ENCODE data around the gene MOCS3. TPM values are rescaled to one million over a fixed set of nuclear protein-coding genes. Genes with fewer than 3 reads are reported as not detected.

Gene MOCS3
- total RNA-seq, 1 experiment from 2014 or later = 6.4 TPM

DNA sequence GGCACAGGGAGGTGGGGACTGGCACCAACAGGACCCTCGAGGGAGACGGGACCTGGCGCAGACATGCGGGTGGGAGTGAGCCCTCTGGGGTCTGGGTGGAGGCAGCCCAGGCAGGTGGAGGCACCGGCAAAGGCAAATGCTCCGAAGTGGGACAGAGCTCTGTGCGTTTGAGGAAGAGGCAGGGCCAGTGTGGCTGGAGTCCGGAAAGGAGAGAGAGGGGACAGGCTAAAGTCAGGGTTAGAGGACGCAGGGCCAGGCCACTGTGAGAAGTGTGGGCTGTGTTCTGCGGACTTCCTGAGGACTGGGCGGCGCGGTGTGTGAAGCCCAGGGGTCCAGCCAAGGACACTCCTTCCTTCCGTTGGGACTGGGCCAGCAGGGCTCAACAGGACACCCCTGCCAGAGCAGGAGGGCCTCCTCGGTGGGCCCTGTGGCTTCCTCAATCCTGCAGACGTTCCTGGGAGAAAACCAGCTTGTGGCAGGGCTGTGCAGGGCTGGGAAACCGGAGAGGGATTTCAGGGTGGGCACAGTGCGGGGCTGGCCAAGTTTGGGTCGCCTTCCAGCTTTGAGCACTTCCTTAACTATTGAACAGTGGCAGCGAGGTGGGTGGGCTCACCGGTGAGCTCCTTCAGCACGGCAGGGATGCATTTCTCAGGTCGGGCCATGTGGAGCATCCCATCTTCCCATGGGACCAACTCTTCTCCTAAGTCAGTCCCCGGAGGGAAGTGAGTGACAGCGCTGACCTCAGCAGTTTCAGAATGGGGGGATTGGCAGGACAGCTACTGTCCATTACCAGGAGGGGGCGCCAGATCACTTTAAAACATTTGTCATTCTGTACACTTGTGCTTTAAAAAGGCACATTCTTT is 22.5 kb downstream of the MOCS3 start:
- DNase-seq (ENCODE audit: low spot score) = peak; percentile 53

DNA sequence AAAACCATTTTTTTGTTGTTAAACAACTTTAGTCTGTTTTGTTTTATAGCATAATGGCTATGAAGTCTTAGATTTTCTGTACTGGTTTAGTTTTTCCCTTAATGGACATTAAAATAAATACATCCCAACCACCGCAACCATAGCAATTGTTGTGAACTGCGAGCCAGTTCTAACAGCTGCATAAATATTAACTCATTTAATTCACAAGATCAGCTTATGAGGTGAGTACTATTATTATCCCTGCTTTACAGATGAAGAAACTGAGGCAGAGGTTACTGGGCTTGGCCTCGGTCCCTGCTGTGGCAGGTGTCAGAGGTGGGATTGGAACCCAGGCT is 23.1 kb downstream of the MOCS3 start:
- no peak for DNase-seq (ENCODE audit: low spot score)

DNA sequence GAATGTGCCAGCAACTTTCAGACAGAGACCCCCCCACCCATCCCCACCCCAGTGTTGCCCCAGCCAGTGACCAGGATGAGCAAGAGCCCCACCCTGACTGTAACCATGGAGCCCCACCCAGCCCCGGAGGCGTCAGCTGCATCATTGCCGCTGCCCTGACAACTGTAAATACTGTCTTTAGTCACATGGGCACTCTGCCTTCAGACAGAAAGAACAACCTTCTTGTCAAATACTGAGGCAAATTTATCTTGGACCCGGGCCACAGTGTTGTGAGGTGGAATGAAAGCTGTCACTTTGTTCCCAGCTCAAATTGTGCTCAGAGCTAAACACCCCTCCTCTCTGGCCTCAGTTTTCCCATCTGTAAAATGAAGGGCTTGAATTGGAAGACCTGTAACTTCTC is 23.7 kb downstream of the MOCS3 start:
- no peak for DNase-seq (ENCODE audit: low spot score)

DNA sequence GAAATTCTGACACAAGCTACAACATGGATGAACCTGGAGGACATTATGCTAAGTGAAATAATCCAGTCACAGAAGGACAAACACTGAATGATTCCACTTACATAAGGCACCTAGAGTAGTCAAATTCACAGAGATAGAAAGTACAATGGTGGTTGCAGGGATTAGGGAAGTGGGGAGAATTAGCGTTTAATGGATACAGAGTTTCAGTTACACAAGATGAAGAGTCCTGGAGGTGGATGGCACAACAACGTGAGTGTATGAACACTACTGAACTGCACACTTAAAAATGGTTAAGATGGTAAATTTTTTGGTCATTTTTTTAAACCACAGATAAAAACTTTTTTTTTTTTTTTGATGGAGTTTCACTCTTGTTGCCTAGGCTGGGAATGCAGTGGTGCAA is 24.7 kb downstream of the MOCS3 start:
- DNase-seq (ENCODE audit: low spot score) = no peak

DNA sequence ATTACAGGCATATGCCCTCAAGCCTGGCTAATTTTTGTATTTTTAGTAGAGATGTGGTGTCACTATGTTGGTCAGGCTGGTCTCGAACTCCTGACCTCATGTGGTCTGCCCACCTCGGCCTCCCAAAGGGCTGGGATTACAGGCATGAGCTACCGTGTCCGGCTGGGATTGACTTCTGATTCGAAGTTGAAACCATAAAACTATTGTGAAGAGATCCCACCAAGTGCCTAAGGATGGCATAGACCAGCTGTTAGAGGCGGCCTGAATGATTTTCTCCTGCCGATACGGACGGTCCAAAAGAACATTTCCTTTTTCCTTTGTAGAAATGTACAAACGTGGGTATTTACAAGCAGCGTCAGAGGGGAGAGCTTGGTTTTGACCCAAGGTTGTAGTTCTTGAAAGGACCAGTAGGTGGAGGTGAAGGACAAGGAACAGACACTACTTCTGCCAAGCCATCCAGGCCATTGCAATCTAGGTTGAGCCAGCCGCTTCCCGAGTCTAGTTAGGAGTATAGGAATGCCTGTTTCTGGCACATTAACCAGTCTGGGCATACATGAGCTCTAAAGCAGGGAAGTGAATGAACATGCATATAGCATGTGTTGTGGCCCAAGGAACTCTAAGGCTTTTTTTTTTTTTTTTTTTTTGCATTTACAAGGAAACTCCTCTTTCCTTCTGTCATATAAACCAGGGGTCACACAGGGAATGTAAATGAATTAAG is 29.0 kb downstream of the MOCS3 start:
- DNase-seq (ENCODE audit: low spot score) = peak; percentile 82

DNA sequence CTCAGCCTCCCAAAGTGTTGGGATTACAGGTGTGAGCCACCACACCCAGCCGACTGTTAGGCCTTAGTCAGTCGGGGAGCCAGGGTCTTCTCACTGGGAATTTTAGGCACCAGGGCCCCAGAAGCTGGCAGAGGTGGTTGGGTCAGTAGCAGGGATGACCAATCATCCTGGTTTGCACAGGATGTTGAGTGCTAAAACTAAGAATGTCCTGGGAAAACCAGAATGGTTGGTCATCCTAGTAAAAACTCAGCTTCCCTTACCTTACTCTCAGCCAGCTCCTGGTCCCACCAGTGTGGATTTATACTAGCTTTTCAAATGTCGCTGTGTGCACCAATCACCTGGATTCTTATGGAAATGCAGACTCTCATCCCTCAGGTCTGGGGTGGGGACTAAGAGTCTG is 32.5 kb downstream of the MOCS3 start:
- no peak for DNase-seq (ENCODE audit: low spot score)

DNA sequence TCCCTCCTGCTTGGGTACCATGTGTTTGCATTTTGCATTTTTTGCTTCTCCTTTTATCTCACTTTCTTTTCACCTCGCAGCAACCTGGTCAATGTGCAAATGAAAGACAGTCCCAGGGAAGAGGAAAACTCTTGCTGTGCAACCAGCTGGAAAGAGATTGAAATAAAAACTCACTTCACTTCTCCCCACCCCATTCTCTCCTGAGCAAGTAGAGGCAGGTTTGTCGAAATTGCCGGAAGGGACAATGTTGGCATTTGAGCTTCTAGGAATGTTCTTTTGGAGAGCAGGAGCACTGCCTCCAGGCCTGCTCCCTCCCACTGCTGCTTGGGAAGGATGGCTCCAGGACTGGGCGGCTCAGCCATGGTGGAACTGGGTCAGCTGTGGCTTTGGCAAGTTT is 33.7 kb downstream of the MOCS3 start:
- no peak for DNase-seq (ENCODE audit: low spot score)

DNA sequence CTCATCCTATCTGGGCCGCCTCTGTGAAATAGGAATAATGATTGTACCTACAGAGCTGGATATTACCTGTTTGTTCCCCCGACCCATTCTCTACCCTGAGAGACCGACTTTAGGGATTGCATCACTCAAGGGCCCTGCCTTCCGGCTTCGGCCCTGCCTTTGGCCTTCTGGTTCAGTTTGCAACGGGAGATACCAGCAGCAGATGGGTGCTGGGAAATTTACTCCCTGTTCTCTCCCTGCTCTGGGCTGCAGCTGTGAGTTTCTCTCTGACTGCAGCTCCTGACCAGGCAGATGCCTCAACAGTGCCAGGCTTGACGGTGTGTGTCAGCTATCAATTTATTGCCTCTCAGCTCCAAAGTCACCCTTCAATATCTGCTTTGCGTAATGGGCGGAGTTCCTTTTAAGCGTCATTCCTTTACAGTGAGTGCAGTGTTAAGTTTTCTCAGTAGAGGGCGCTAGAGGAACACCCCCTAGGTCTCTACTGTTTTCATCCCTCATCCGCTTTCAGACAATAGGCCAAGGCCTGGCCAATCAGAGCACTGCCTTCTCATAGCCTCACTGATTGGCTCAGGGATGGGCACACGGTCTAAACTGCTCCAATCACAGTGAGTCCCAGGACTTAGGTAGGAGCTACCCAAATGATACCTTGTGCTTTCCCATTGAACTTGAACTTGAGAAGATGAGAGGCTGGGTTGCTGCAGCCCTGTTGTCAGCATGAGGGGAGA is 34.3 kb downstream of the MOCS3 start:
- DNase-seq (ENCODE audit: low spot score) = peak; percentile 96

DNA sequence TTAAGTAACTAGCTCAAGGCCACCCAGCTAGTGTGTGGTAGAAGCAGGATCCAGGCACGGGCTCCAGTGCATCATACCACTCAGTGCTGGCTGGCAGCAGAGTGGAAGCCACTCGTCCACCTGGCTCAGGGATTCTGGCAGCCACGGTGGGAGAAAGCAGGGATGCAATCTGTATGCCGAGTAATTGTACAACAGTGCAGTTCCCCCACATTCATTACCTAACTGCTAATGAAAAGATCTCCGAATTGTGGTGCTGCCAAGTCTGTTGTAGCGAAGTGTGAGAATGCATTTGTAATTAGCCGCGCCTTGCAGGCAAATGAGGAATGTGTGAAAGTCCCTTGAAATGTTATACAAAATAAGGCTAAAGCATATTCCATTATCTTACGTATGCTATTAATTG is 35.3 kb downstream of the MOCS3 start:
- no peak for DNase-seq (ENCODE audit: low spot score)

DNA sequence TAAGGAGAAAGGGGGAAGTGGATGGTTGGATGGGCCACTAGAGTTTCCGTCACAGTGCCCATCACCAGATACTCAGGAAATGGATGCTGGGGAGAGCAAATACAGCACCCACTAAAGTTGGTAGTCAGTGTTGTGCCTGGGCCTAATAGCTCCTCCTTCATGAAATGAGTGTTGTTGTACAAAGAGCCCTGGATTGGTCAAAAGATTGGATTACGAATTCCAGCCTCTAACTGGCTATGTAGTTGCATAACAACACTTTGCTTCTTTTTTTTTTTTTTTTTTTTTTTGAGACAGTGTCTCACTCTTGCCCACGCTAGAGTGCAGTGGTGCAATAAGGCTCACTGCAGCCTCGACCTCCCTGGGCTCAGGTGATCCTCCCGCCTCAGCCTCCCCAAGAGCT is 36.9 kb downstream of the MOCS3 start:
- DNase-seq (ENCODE audit: low spot score) = no peak

DNA sequence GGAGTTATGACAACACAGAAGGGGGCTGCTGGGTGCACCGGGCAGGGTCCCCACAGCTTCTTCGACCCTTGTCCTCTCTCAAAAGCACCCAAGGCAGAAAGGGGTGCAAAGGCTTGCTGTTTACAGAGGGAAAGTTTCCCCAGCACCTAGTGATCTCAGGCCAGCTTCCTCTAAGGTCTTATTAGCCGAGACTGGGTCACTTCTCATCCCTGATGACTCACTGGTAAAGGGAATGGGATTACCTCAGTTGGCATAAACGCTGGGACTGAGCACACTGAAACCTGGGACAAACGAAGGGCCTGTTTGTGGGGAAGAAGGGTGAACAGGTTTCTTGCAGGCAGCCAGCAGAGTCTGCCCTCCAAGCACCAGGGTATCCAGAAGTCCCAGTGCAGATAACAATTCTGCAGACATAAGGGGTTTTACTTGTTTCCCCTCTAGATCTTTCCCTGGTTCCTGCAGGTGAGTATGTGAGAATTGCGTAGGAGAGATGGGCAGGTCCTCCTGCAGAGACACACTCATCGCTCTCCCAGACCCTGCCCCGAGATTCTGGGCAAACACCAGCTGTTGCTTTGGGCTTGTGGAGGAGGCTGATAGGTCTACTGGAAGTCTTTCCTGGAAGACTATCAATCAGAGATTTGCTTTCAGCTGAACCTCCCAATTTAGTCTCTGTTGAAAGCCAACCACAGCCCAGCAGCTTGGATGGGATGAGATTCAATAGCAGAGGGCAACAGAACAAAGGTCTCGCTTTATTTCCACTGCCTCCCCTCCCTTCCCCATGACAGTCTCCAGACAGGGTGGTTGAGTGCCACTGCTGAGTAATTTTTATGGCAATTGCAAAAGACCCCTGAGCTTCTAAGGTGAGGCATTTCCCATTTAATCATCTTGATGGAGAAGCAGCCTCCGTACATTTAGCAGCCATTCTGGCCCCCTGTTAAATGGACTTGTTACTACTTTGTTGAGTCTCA is 38.6 kb downstream of the MOCS3 start:
- DNase-seq (ENCODE audit: low spot score) = no peak

DNA sequence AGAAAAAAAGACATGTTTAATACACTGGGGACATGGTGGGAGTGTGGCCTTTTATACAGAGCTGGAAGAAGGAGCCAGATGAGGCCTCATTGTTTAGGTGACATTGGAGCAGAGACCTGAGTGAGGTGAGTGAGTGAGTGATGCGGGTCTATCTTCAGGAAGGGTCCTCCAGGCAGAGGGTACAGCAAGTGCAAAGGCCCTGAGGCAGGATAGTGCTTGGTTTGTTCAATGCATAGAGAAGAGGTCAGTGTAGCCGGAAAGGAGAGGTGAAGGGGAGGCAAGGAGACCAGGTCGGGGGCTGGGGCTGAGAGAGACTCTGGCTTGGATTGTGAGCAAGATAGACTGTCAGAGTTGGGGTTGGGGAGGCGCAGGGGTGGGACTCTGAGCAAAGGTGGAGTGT is 40.7 kb downstream of the MOCS3 start:
- no peak for DNase-seq (ENCODE audit: low spot score)

DNA sequence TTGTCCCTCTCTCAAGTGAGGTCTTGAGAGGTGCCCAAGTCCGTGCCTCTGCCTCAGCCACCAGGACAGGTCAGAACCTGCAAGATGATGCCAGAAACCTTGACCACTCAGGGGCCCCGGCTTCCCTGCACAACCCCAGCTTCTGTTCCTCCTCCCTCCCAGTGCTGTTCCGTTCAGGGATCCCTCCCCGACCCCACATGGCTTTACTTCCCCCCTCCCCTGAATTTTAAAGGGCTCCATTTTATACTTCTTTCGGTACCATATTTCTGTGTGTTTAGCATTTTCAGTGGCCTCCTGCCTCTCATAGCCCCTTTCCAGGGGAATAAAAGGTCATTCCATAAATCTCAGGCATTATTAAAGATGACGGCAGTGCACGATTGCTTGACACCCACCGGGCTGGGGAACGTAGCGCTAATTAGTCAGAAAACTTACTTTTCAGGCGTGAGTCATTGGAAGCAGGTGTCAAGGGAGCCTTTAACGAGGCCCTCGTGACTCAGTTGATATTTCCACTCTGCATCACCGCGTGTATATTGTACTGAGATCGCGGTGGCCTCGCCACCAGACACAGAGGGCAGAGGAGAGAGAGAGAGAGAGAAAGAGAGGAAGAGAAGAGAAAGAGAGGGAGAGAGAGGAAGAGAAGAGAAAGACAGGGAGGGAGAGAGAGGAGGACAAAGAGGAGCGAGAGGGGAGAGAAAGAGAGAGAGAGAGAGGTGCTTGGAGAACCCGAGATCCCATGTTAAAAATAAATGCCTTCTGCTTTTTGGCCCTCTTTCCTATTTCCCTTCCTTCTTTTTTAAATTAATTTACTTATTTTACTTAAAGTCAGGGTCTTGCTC is 43.0 kb downstream of the MOCS3 start:
- no peak for DNase-seq (ENCODE audit: low spot score)

DNA sequence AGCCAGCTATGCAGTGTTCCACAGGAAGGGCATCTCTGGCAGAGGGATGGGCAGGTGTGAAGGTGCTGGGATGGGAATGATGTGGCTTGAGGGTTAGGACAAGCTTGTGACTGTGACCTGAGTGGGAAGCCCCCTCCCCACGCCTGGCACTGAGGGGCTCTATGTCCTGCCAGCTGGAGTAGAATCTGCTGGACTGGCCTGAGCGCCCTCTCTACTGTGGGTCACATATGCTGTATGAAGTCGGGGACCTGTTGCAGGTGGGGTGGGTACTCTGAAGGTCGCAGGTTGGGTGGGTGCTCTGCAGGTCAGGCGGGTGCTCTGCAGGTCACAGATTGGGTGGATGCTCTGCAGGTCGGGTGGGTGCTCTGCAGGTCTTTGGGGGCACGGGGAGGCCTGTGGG is 44.0 kb downstream of the MOCS3 start:
- no peak for DNase-seq (ENCODE audit: low spot score)

DNA sequence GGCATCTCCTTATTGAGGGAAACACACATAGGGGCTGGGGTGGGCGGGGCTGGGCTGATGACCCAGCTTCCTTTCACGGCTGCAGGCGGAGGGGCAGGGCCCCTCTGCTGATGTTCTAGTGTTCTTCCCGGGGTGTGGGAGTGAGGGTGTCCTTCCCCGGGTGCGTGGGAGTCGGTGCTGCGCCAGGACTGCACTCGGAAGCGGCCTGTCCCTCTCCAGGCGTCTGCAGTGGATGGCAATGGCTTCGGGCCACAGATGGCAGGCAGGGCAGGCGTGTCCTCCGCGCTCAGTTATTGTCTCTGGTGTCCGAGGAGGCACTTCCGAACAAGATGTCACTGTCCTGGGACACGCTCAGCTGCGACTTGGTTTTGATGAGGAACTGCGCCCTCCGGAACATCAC is 45.1 kb downstream of the MOCS3 start:
- no peak for DNase-seq (ENCODE audit: low spot score)

DNA sequence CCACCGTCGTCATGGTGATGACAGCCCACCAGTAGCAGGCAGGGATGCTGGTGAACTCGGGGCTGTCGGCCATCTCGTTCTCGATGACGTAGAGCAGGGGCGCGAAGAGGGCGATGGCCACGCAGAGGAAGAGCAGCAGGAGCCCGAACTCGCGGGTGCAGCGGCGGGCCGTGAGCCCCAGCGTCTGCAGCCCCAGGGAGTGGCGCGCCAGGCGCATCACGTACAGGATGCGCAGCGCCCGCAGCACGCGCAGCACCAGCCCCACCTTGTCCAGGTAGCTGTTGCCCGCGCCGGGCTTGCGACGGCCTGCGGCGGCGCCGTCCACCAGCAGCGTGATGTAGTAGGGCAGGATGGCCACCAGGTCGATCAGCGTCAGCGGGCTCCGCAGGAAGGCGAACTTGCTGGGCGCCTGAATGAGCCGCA is 45.7 kb downstream of the MOCS3 start:
- DNase-seq (ENCODE audit: low spot score) = no peak

DNA sequence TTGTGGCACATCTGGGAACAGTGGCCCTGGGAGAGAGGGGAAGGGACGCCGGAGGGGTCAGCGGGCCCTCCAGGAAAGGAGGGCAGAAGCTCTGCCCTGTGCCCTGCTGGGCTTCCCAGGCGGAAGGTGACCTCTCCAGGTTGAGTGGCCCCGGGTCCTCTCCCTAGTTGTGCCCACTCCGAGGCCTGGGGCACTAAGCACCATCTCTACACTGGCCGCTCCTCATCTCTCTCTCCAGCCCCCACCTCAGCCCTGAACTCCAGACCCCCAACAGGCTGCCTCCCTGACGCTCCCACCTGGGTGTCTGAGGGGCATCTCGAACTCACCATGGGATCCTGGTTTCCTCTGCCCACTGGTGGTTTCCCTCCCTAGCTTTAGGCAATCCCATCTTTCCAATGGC is 46.2 kb downstream of the MOCS3 start:
- no peak for DNase-seq (ENCODE audit: low spot score)

DNA sequence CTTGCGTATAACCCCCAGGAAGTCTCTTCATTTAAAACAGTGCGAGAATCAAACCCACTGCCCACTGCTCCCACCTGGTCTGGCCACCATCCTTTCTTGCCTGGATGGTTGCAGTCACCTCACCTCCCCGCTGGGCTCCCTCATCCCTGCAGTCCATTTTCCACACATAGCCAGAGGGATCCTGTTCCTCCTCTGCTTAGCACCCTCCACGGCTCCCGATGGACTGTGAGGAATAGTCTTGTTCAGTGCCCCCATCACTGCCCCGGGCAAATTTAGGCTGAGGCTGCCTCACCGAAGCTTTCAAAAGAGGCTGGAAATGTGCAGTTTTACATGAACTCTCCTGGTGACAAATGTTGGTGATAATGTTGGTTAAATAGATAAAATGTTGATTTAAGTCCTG is 46.6 kb downstream of the MOCS3 start:
- DNase-seq (ENCODE audit: low spot score) = no peak

DNA sequence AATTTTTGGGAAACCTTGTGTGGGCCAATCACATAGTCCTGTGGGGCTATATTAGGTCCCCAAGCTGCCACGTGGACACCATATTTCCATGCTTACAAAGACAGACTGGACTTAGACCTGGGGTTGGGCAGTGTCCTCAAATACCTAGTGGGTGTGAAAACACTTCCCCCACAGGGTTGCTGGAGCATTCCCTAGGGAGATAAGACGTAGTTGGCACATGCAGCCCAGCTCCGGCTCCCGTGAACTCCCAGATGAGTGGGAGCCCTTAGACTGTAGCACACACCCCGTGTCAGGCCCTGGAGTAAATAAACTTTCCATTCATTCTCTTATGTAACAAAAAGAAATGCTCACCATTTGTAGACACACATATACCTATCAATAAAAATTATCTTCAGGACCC is 50.1 kb downstream of the MOCS3 start:
- no peak for DNase-seq (ENCODE audit: low spot score)

DNA sequence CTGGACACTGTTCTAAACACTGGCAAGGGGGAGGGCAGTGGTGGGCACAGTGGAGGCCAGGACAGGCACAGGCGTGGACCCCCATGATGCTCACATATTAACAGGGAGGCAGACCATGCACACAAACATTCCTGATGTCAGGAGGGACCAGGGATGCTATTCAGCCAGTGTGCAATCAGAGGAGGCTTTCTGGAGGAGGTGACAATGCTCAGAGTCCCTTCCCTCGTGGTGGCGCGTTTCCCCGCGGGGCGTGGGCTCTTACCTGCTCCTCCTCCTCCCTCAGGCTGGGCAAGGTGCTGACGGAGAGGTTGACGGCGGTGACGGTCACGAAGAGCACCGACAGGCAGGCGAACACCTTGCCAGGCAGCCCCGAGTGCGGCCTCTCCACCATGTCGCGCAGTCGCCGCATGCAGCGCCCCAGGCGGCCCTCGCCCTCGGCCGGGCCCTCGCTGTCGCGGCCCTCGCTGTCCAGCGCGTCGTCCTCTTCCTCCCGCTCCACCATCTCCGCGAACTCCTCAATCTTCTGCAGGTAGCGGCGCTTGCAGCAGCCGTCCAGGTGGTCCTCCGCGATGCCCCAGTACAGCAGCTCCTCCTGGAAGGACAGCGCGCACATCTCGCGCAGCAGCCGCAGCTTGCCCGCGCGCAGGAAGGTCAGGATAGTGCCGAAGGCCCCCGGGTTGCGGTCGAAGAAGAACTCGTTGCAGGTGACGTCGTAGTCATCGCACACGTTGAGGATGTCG is 50.9 kb downstream of the MOCS3 start:
- DNase-seq (ENCODE audit: low spot score) = no peak

All from H4 (cell line).